Omental fat pad (tissue), 4 donors: Measurements from ENCODE around the gene SLC26A11. TPM values are rescaled to one million over a fixed set of nuclear protein-coding genes. Genes with fewer than 3 reads are reported as not detected.

ENCODE experiments used
- ATAC-seq: fragments of 150-250 bp; one replicate; pipeline ENCODE4 v1.9.1; 2016; ENCODE audit warnings: mild to moderate bottlenecking, moderate library complexity; ENCODE audit not compliant: low FRiP score
- DNase-seq: peaks from one replicate; pipeline ENCODE4 v3.0.0-alpha.2; 2019; ENCODE audit warnings: low spot score
- total RNA-seq, 4 donors: library from RNA; depleted of rRNA; stranded (reverse); fragments of >200 nt; gene quantifications; one replicate each; pipeline ENCODE4 v1.1.0, GENCODE V29; 2016
- TF ChIP-seq, protein P1 (sequence below), 3 donors: fragments of 450-650 bp; IDR thresholded peaks; one replicate each; pipeline ENCODE4 v1.5.1; 2016 to 2017; ENCODE audit warnings: antibody characterized with exemption in 3 of 3, mild to moderate bottlenecking in 3 of 3, moderate library complexity in 2 of 3

SLC26A11 gene
- total RNA-seq, 4 donors from 2014 or later: 9.1 to 18.9 (median 11.3) TPM

DNA sequence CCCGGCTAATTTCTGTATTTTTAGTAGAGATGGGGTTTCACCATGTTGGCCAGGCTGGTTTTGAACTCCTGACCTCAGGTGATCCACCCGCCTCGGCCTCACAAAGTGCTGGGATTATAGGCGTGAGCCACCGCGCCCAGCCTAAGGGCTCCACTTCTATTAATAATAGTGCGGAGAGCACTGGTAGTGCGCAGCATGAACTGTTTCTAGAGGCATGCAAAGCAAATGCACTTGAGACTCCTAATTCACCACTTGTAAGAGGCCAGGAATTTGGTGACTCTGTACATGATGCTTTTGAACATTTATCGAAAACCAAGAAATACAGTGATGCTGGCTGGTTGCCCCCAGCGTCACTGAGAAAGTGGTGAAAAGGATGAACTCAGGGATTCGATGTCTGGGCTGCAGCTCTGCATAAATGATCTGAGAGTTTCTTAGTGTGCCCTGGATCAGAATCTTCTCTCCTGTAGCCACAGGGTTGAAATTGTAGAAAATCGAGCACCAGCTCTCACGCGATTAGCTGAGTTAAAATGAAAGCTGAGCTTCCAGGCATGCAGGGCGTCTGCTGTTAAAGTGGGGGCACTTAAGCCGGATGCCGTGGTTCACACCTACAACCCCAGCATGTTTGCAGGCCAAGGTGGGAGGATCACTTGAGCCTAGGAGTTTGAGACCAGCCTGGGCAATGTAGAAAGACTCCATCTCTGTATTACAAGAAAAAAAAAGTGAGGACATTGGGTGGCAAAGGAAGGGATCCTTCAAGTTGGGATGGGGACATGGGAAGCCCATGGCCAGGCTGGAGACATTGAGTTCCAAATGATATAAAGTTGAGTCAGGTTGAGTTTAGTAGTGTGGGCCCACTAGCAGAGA lies 45.2 kb downstream of the SLC26A11 start:
- TF ChIP-seq, protein P1, sequence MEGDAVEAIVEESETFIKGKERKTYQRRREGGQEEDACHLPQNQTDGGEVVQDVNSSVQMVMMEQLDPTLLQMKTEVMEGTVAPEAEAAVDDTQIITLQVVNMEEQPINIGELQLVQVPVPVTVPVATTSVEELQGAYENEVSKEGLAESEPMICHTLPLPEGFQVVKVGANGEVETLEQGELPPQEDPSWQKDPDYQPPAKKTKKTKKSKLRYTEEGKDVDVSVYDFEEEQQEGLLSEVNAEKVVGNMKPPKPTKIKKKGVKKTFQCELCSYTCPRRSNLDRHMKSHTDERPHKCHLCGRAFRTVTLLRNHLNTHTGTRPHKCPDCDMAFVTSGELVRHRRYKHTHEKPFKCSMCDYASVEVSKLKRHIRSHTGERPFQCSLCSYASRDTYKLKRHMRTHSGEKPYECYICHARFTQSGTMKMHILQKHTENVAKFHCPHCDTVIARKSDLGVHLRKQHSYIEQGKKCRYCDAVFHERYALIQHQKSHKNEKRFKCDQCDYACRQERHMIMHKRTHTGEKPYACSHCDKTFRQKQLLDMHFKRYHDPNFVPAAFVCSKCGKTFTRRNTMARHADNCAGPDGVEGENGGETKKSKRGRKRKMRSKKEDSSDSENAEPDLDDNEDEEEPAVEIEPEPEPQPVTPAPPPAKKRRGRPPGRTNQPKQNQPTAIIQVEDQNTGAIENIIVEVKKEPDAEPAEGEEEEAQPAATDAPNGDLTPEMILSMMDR (IDR thresholded peaks at IDR 0.05): no peak
- ATAC-seq: no peak
- DNase-seq: no peak

DNA sequence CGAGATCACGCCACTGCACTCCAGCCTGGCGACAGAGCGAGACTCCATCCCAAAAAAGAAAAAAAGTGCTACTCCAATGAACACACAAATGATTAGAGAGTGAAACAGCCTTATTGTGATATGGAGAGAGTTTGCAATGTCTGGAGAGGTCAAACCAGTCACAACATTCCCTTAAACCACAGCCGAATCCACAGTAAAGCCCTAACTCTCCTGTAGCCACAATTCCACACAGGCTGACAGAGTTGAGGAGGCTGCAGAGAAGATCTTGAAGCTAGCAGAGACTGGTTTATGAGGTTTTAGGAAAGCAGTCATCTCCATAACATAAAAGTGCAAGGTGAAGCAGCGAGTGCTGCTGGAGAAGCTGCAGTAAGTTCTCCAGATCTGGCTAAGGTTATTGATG lies 47.2 kb downstream of the SLC26A11 start:
- no peak for ATAC-seq
- DNase-seq: no peak
- TF ChIP-seq, protein P1 (IDR thresholded peaks at IDR 0.05): no peak

DNA sequence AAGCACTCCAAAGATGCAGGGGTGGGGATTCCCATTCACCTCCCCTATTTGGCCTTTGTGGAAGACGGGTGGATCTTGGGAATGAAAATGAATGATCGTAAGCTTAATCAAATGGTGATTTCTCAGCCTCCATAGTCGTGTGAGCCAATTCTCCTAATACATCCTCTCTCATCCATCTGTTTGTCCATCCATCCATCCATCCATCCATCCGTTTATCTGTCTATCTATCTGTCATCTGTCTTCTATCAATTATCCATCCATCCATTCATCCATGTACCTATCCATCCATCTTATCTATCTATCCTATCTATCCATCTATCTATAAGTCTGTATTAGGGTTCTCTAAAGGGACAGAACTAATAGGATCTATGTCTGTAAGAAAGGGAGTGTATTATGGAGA lies 48.2 kb downstream of the SLC26A11 start:
- ATAC-seq (no peak), DNase-seq (no peak)
- TF ChIP-seq, protein P1 (IDR thresholded peaks at IDR 0.05): no peak

DNA sequence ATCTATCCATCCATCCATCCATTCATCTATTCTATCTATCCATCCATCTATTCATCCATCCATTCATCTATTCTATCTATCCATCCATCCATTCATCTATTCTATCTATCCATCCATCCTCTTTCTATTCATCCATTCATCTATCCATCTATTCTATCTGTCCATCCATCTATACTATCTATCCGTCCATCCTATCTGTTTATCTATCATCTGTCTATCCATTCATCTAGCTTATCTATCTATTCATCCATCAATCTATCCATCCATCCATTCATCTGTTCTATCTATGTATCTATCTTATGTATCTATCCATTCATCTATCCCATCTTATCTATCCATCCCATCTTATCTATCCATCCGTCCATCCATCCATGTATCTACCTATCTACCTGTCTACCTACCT lies 49.2 kb downstream of the SLC26A11 start:
- TF ChIP-seq, protein P1 (IDR thresholded peaks at IDR 0.05): no peak
- ATAC-seq (no peak), DNase-seq (no peak)

DNA sequence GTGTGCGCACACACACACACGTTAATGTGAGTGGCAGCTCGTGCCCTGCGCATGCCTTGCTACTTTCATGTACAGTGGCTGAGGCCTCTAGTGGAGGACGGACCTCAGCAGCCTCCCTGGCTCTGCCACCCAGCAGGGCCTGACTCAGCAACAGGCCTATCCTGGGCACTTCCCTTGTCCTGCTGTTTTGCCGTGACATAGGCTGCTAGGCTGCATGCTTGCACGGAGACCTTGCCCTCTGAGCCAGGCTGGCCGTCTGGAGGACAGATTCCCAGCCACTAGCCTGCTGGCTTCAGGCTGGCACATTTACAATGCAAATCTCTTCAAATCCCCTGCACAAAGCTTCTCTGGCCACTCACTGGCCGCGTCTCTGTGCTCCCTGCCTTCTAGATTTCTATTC lies 49.9 kb downstream of the SLC26A11 start:
- TF ChIP-seq, protein P1 (IDR thresholded peaks at IDR 0.05): no peak
- ATAC-seq (no peak), DNase-seq (no peak)

DNA sequence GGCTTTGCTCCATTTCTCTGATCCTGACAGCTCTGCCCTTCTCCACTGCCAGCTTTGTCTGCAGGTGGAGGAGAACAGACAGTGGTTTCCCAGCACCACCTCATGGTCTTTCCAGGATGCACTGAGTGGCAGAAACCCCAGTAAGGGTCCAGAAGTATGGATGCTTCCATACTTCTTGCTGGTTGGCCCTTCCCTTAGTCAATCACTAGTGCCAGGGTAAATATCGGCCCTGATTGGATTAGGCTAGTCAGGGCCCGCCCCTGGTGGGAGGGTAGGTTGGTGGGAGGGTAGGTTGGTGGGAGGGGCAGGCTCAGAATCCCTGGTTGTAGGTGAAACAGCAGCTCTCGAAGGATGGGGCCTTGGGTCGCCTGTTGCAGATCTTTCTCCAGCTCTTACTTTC lies 50.6 kb downstream of the SLC26A11 start:
- ATAC-seq (no peak), DNase-seq (no peak)
- TF ChIP-seq, protein P1 (IDR thresholded peaks at IDR 0.05): no peak

DNA sequence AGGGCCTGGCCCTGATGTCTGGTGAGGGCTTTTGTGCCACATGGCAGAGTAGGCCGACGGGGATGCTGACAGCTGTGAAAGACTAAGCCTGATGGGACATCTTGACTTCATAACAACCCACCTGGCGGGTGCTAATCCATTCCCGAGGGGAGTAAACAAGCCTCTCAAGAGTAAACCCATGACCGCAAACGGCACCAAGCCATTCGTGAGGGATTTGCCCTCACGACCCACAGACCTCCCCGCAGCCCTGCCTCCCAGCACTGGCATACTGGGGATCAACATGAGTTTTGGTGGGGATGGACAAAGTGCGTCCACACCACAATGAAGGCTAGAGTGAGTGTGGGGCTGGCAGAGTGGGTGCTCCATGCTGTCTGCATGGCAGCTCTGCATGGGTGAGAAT lies 52.1 kb downstream of the SLC26A11 start:
- no peak for ATAC-seq

More for the DNA sequence above, 52.1 kb downstream of the SLC26A11 start:
- DNase-seq: no peak
- TF ChIP-seq, protein P1 (IDR thresholded peaks at IDR 0.05): no peak
